KG1 (cell line): Measurements from ENCODE around the gene GLOD4.
"Not testable (repeated sequence)": the region's sequence is repeated elsewhere in the genome, so short reads cannot be mapped to it uniquely, and the experiment has no call there.

ENCODE experiments used
- DNase-seq: peaks from one replicate; lab custom pipeline; 2025; lab: John Stamatoyannopoulos, UW

GLOD4 gene

GRCh38 chr17:774313-774584 is 7.8 kb downstream of the GLOD4 start:
- no peak for DNase-seq

GRCh38 chr17:773467-774312 is 8.4 kb downstream of the GLOD4 start:
- DNase-seq, result no peak

- no peak for DNase-seq
Observed at GRCh38 chr17:773016-773415, 9.1 kb downstream of the GLOD4 start.

- no peak for DNase-seq
Observed at GRCh38 chr17:767076-767475, 15.0 kb downstream of the GLOD4 start.

GRCh38 chr17:760371-760770 is 21.7 kb downstream of the GLOD4 start:
- DNase-seq, result no peak

DNA sequence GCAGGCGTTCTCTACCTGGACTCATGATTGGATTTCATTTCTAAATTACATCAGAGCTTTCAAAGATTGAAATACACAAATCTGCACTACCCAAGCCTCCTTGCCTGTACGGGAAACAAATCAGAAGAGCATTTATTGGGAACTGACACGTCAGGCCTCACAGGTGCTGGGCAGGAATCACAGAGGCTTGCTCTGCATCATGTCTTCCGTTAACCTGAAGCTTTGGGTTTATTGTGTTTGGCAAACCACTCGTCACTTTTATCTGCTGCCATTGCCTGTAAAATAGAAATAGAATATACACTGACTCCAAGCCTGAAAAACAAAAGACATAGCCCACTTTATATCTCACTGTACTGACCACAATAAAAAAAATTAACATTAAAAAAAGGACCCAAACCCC is 22.1 kb downstream of the GLOD4 start:
- DNase-seq, result no peak

DNA sequence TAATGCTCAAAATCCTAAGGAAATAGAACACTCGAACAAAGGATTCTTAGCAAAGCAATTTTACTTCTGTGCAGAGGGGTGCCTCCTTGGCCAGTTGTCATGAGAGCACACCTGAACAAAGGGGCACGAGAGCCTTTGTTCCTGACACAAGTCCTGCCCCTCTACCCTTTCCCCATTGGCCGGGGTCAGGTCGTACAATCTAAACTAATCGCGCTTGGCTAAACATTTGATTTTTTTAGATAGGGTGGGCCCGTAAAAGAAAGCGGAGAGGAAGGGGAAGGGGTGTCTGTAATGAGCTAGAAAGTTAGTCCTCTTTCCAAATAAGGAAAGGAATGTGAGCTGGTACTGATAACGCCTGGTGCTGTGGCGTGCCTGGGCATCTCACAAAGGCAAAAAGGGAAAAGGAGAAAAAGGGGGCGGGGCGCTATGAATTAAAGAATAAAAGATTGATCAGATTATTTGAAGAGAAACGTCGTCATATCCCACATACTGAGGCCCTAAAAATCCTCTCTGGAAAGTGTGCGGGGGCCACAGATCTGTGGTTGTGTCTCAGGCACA is 26.0 kb downstream of the GLOD4 start:
- not testable (repeated sequence) for DNase-seq

DNA sequence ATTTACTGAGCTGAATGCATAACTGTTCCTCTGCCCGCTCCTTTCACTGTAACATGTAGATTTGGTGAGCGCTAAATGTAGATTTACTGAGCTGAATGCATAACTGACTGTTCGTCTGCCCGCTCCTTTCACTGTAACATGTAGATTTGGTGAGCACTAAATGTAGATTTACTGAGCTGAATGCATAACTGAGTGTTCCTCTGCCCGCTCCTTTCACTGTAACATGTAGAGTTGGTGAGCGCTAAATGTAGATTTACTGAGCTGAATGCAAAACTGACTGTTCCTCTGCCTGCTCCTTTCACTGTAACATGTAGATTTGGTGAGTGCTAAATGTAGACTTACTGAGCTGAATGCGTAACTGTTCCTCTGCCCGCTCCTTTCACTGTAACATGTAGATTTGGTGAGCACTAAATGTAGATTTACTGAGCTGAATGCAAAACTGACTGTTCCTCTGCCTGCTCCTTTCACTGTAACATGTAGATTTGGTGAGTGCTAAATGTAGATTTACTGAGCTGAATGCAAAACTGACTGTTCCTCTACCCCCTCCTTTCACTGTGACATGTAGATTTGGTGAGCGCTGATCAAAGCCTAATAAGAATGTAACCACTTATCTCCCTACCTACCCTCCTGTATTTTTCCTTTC is 26.6 kb downstream of the GLOD4 start:
- DNase-seq, result not testable (repeated sequence)

- DNase-seq, result no peak
Observed at GRCh38 chr17:753418-753817, 28.7 kb downstream of the GLOD4 start.

DNA sequence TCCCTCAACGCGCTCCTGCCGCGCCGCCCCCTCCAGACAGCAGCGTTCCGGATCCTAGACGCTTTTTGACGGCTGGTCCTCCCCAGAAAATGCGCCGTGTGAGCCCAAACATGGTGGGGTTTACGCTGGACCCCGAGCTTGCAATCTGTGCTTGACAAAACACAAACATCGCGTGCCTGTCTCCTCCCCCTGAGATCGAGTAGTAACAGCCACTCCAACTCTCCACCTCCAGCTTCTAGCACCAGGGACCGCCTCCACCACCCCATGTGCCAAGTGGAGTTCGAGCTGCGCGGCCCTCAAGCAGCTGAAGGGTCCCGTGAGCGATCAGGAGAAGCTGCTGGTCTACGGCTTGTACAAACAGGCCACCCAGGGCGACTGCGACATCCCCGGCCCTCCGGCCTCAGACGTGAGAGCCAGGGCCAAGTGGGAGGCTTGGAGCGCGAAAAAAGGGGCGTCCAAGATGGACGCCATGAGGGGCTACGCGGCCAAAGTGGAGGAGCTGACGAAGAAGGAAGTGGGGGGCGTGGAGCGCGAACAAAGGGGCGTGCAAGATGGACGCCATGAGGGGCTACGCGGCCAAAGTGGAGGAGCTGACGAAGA is 29.4 kb downstream of the GLOD4 start:
- no peak for DNase-seq

DNA sequence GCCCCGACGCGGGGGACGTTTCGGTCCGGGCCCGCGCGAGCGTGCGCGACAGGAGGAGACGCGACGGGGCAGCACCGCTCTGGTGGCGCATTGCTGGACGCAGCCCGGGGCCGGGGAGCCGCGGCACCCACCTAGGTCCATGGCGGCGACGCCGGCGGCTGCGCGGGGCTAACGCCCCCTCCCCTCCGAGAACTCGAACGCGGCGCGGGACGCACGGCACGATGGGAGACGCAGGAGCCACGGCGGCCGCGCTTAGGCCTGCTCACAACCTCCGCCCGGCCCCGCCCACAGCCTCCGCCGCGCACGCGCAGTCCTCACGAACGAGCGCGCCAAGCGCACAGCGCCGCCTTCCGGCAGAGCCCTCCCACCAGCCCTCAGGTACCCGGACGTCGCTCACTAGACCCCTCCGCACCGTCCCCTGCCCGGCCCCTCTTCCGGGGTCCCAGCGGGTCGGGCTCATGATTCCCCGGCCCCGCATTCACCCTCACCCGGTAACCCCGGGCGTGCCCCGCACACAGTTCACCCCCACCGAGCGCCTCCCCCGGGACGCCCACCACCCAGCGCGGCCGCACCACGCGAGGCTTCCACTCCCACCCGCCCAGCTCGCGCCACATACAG is 30.0 kb downstream of the GLOD4 start, which contains the start of gene GEMIN4:
Gene GEMIN4, minus strand, starts transcription at position 263 of the 618 bp plus-strand sequence. Its CDS starts 122 bp downstream, at position 141.
- peak; percentile 26 for DNase-seq

GRCh38 chr17:751269-752001 is 30.6 kb downstream of the GLOD4 start:
- DNase-seq, result no peak

- no peak for DNase-seq
Observed at GRCh38 chr17:750431-751037, 31.5 kb downstream of the GLOD4 start.

- DNase-seq, result not testable (repeated sequence)
Observed at GRCh38 chr17:749359-749758, 32.7 kb downstream of the GLOD4 start.

DNA sequence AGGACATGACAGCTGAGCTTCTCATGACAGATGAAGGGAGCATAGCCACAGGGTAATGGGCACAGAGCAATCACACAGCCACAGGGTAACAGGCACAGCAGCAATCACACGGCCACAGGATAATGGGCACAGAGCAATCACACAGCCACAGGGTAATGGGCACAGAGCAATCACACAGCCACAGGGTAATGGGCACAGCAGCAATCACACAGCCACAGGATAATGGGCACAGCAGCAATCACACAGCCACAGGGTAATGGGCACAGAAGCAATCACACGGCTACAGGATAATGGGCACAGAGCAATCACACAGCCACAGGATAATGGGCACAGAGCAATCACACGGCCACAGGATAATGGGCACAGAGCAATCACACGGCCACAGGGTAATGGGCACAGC is 33.5 kb downstream of the GLOD4 start:
- DNase-seq, result not testable (repeated sequence)

- DNase-seq, result no peak
Observed at GRCh38 chr17:746783-747629, 35.1 kb downstream of the GLOD4 start.

GRCh38 chr17:746181-746580 is 35.9 kb downstream of the GLOD4 start:
- DNase-seq, result no peak

GRCh38 chr17:745406-745805 is 36.7 kb downstream of the GLOD4 start:
- DNase-seq, result no peak

- no peak for DNase-seq
Observed at GRCh38 chr17:744937-745336, 37.1 kb downstream of the GLOD4 start.

GRCh38 chr17:743139-743538 is 38.9 kb downstream of the GLOD4 start:
- DNase-seq, result no peak
